Measurements from ENCODE around the gene RNF20.
A peak's percentile ranks its signal among the peaks of the same experiment; 100 is the strongest.

Gene RNF20

DNA sequence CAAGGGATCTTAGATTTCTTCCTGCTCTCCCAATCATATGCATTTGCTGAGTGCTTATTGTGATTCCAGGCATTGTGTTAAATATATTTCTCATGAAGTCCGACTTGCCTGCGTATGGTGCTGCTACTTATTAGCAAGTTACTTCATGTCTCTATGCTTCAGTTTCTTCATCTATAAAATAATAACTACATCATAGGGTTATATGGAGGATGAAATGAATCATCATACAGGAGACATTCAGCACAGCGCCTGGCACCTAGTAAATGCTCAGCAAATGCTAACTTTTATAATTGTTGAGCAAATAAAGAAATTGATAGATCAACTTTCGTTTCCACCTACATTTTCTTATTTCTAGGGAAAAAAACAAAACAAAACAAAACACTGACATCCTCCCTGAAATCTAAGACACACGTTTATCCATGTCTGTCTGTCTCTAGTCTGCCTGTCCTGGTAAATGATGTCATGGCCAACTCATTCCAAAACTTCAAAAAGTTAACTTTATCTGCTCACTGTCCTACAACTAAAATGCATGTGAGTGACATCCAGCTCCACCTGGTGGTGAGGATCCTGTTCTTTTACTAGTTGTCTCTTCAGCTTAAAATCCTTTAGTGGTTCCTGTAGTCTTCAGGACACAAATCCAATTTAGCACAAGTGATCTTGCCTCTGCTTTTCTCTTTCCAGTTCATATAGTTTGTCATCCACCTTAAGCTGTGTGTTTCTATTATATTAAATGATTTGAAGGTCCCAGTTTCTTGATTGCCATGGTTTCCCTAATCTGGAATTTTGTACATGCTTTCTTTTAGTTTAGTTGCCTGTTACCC, 33.5 kb downstream of the RNF20 start:
- no peak overlapping the region for H3K27ac ChIP-seq (replicated peaks)
- no peak overlapping the region for H3K4me3 ChIP-seq (replicated peaks; ENCODE audit: insufficient read depth, low read length)
- DNase-seq (ENCODE audit: low read depth in 1 of 2, low spot score in 1 of 2), result peak; percentile 14 to 16
- peak; percentile 44 for TF ChIP-seq CTCF (IDR thresholded peaks at IDR 0.05; ENCODE audit: insufficient read depth, low read length)
- TF ChIP-seq SPI1 (IDR thresholded peaks at IDR 0.05; ENCODE audit: borderline replicate concordance, low read depth), result no peak
- TF ChIP-seq POLR2AphosphoS5 (IDR thresholded peaks at IDR 0.05; ENCODE audit: low read depth), result no peak
- no peaks in the 10 kb centered on the region for H3K27me3 ChIP-seq (ENCODE audit: insufficient read depth, poor library complexity, severe bottlenecking)

DNA sequence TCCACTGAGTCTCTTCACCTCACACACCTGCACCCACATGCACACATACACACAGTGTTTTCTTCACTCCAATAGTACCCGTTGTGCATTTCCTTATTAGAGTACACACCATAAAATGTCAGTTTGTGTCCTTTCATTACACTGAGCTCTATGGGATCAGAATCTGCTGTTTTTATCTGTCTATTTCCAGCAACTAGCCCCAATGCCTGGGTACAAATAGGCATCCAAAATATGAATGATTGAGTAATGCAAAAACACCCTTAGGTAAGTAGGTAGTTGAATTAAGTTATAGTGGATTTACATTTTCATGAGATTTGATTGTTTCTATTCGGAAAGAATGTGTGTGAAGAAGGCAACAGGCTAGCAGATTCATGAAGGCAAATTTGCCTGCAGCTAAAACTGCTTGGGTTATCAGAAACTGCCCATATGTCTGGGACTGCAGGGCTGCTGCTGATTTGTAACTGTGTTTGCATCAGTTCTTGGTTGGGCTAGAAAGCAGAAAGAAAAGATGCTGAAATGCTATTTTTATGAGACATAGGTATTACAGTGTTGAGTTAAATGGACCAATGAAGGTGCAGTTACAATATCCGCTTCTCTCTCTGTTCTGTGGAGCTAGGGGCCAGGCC, 34.2 kb downstream of the RNF20 start:
- Histone ChIP-seq H3K27me3 (ENCODE audit: insufficient read depth, poor library complexity, severe bottlenecking) (no peaks in the 10 kb centered on the region), H3K4me3 (replicated peaks; ENCODE audit: insufficient read depth, low read length) (no peak overlapping the region), H3K27ac (replicated peaks) (no peak overlapping the region)
- no peak for TF ChIP-seq SPI1 (IDR thresholded peaks at IDR 0.05; ENCODE audit: borderline replicate concordance, low read depth)
- TF ChIP-seq GABPA (IDR thresholded peaks at IDR 0.05; ENCODE audit: low read depth), result no peak
- TF ChIP-seq CTCF (IDR thresholded peaks at IDR 0.05; ENCODE audit: insufficient read depth, low read length), result no peak
- no peak for TF ChIP-seq POLR2AphosphoS5 (IDR thresholded peaks at IDR 0.05; ENCODE audit: low read depth)
- no peak for TF ChIP-seq REST (IDR thresholded peaks at IDR 0.05; ENCODE audit: insufficient replicate concordance, low read depth)
- DNase-seq (ENCODE audit: low read depth in 1 of 2, low spot score in 1 of 2), result no peak

DNA sequence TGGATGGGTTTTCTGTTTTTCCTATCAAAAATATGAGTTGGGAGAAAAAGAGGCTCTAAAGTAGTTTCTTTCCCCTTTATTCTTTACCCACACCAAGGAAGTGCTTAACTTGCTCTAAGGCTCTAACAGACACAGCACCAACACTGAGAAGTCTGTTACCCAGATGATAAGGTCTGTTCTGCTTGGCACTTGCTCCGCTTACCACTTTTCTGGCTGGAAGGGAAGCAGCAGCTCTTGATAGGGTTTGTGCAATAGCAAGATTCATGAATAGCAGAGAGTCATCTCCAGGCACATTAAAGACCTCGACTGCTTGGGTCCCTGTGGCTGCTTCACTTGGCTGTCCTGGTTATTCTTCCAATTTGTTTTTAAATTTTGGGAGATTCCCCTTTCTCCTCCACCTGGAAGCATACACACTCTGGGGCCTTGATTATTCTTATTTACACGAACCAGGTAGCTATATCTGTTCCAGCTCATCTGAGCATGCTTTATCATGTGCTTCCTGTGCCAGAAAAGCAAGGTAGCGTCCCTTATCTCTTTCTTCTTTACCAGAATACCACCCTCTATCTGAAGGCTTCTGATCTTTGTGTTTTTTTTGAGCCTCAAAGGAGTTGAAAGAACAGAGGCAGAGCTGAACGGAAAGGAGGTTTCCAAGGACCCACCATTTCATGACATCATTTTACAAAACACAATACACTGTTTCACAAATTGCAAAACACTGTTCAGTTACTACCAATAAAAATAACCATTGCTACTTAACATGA, 36.3 kb downstream of the RNF20 start:
- TF ChIP-seq CTCF (IDR thresholded peaks at IDR 0.05; ENCODE audit: insufficient read depth, low read length), result no peak
- Histone ChIP-seq H3K4me3 (replicated peaks; ENCODE audit: insufficient read depth, low read length) (no peak overlapping the region), H3K27me3 (ENCODE audit: insufficient read depth, poor library complexity, severe bottlenecking) (no peaks in the 10 kb centered on the region), H3K27ac (replicated peaks) (no peak overlapping the region)
- no peak for DNase-seq (ENCODE audit: low read depth in 1 of 2, low spot score in 1 of 2)

GRCh38 chr9:101571114-101571513, 37.5 kb downstream of the RNF20 start:
- H3K27me3 ChIP-seq (ENCODE audit: insufficient read depth, poor library complexity, severe bottlenecking), result no peaks in the 10 kb centered on the region
- no peak for DNase-seq (ENCODE audit: low read depth in 1 of 2, low spot score in 1 of 2)
- no peak overlapping the region for H3K27ac ChIP-seq (replicated peaks)
- H3K4me3 ChIP-seq (replicated peaks; ENCODE audit: insufficient read depth, low read length), result no peak overlapping the region
- TF ChIP-seq SPI1 (IDR thresholded peaks at IDR 0.05; ENCODE audit: borderline replicate concordance, low read depth) (no peak), GABPA (IDR thresholded peaks at IDR 0.05; ENCODE audit: low read depth) (no peak), REST (IDR thresholded peaks at IDR 0.05; ENCODE audit: insufficient replicate concordance, low read depth) (no peak), POLR2AphosphoS5 (IDR thresholded peaks at IDR 0.05; ENCODE audit: low read depth) (no peak), CTCF (IDR thresholded peaks at IDR 0.05; ENCODE audit: insufficient read depth, low read length) (no peak)
